Body of pancreas (tissue), 4 donors: ENCODE data around the gene AGAP1.

Source experiments
- CTCF ChIP-seq, 7 experiments: fragments of 450-650 bp in 4 of 7; fragments of 200-600 bp in 3 of 7; sonication (generic) in 3 of 7; IDR thresholded peaks; one replicate each; pipeline ENCODE4 v1.5.1; 2016 to 2019; ENCODE audit warnings: antibody characterized with exemption in 7 of 7
- POLR2A ChIP-seq, 3 donors: fragments of 450-650 bp; IDR thresholded peaks; one replicate each; pipeline ENCODE4 v1.6.1; 2016; ENCODE audit warnings: antibody characterized with exemption in 3 of 3, mild to moderate bottlenecking in 2 of 3

GRCh38 chr2:235832941-235833340, 339.1 kb downstream of the AGAP1 start:
- TF ChIP-seq CTCF (IDR thresholded peaks at IDR 0.05) (no peak), POLR2A (IDR thresholded peaks at IDR 0.05) (no peak)
